H1 (cell line): ENCODE measurements around the gene MSI2. TPM values are rescaled to one million over a fixed set of nuclear protein-coding genes. Genes with fewer than 3 reads are reported as not detected.

Experiments
- CTCF ChIA-PET: fragments of 300-600 bp; sonication (Branson Sonifier 250); formaldehyde crosslinking; loops from one replicate; lab custom pipeline; 2021; ENCODE audit not compliant: partially characterized antibody; lab: Charles Lee
- POLR2A ChIA-PET: fragments of 300-600 bp; sonication (Branson Sonifier 250); formaldehyde crosslinking; loops from one replicate; lab custom pipeline; 2021; ENCODE audit warnings: inconsistent platforms; ENCODE audit not compliant: partially characterized antibody; lab: Charles Lee
- DNase-seq, 2 experiments: peaks; one replicate each; pipeline versions ENCODE4 v3.0.0 to v3.0.0-alpha.2; 2010 to 2022; ENCODE audit warnings: low spot score in 2 of 2, low read depth in 1 of 2, mixed read lengths in 1 of 2
- FAIRE-seq: peaks from 2 replicates; lab custom pipeline; 2011; peaks lifted over from hg19 to GRCh38; lab: Jason Lieb, UNC
- H2AFZ ChIP-seq: 2 replicates; pipeline ENCODE4 v1.8.1; 2012; ENCODE audit warnings: low read length, inconsistent platforms
- H2AK5ac ChIP-seq: 2 replicates; pipeline ENCODE4 v1.6.1; 2013; ENCODE audit warnings: low read depth, low read length
- H2BK120ac ChIP-seq: replicated peaks from 2 replicates; pipeline ENCODE3; 2013; ENCODE audit warnings: low read depth, low read length, inconsistent platforms
- H2BK12ac ChIP-seq: 2 replicates; pipeline ENCODE4 v1.6.1; 2013; ENCODE audit warnings: low read depth, low read length
- H2BK15ac ChIP-seq: 2 replicates; pipeline ENCODE4 v1.6.1; 2013; ENCODE audit warnings: low read length
- H2BK20ac ChIP-seq: 2 replicates; pipeline ENCODE4 v1.6.1; 2013; ENCODE audit warnings: low read length
- H2BK5ac ChIP-seq: 2 replicates; pipeline ENCODE4 v1.6.1; 2013; ENCODE audit warnings: low read depth, low read length
- H3K14ac ChIP-seq: 2 replicates; pipeline ENCODE4 v1.6.1; 2013; ENCODE audit warnings: inconsistent platforms; ENCODE audit not compliant: insufficient read length
- H3K18ac ChIP-seq: 2 replicates; pipeline ENCODE4 v1.6.1; 2013; ENCODE audit warnings: low read length; ENCODE audit errors: extremely low read depth
- H3K23ac ChIP-seq: 2 replicates; pipeline ENCODE4 v1.6.1; 2013; ENCODE audit warnings: inconsistent platforms; ENCODE audit not compliant: insufficient read length
- H3K23me2 ChIP-seq: 2 replicates; pipeline ENCODE4 v1.6.1; 2013; ENCODE audit warnings: low read depth, low read length
- H3K27ac ChIP-seq: 2 replicates; pipeline ENCODE4 v1.6.1; 2011; ENCODE audit warnings: low read depth, low read length, inconsistent platforms
- H3K27me3 ChIP-seq, 4 experiments: replicated peaks in 1 of 4; 1 replicate in 1 of 4; 2 replicates in 3 of 4; pipeline versions ENCODE4 v1.6.1 to v1.8.1; 2011 to 2013; ENCODE audit warnings: low read length in 3 of 4, mild to moderate bottlenecking in 3 of 4, inconsistent platforms in 2 of 4, mixed read lengths in 2 of 4, moderate library complexity in 1 of 4; ENCODE audit not compliant: control insufficient read depth in 3 of 4, insufficient read depth in 3 of 4; ENCODE audit errors: extremely low read depth in 1 of 4
- H3K36me3 ChIP-seq, 4 experiments: 2 replicates each; pipeline versions ENCODE4 v1.6.1 to v1.8.1; 2011 to 2013; ENCODE audit warnings: mild to moderate bottlenecking in 4 of 4, low read length in 3 of 4, moderate library complexity in 2 of 4, control low read depth in 1 of 4, inconsistent platforms in 1 of 4; ENCODE audit not compliant: insufficient read depth in 4 of 4, control insufficient read depth in 2 of 4
- H3K4ac ChIP-seq: replicated peaks from 2 replicates; pipeline ENCODE3; 2013; ENCODE audit warnings: low read length, low read depth, mixed read lengths, inconsistent platforms; ENCODE audit not compliant: insufficient read length
- H3K4me1 ChIP-seq, 4 experiments: replicated peaks in 1 of 4; 1 replicate in 1 of 4; 2 replicates in 3 of 4; pipeline versions ENCODE4 v1.6.1 to v1.8.1; 2011 to 2013; ENCODE audit warnings: low read length in 3 of 4, inconsistent platforms in 2 of 4, mixed read lengths in 1 of 4; ENCODE audit not compliant: insufficient read depth in 4 of 4, control insufficient read depth in 3 of 4
- H3K4me2 ChIP-seq, 2 experiments: 2 replicates each; pipeline versions ENCODE4 v1.6.1 to v1.8.1; 2011 to 2013; ENCODE audit warnings: low read depth in 2 of 2, low read length in 2 of 2, control low read depth in 1 of 2, inconsistent platforms in 1 of 2, mild to moderate bottlenecking in 1 of 2; ENCODE audit not compliant: insufficient read depth in 1 of 2
- H3K4me3 ChIP-seq, 4 experiments: fragments of 200-600, 300-600 bp in 1 of 4; sonication (generic), shearing (Covaris generic), sonication (Bioruptor Twin) in 1 of 4; 2 replicates each; pipeline versions ENCODE4 v1.5.1 to v1.8.1; 2011 to 2016; ENCODE audit warnings: low read length in 4 of 4, low read depth in 3 of 4, control low read depth in 2 of 4, inconsistent platforms in 2 of 4, mild to moderate bottlenecking in 2 of 4, mixed read lengths in 1 of 4, moderate library complexity in 1 of 4; ENCODE audit not compliant: insufficient read depth in 2 of 4; ENCODE audit errors: extremely low read depth in 1 of 4
- H3K56ac ChIP-seq: replicated peaks from 2 replicates; pipeline ENCODE3; 2013; ENCODE audit warnings: low read depth, mild to moderate bottlenecking, mixed read lengths, low read length, inconsistent platforms; ENCODE audit not compliant: insufficient read length
- H3K79me1 ChIP-seq: 2 replicates; pipeline ENCODE4 v1.6.1; 2013; ENCODE audit warnings: low read depth, low read length, control low read depth
- H3K79me2 ChIP-seq, 2 experiments: 2 replicates each; pipeline versions ENCODE4 v1.6.1 to v1.8.1; 2012 to 2013; ENCODE audit warnings: low read length in 2 of 2, mild to moderate bottlenecking in 2 of 2, inconsistent platforms in 1 of 2; ENCODE audit not compliant: insufficient read depth in 2 of 2, control insufficient read depth in 1 of 2
- H3K9ac ChIP-seq, 4 experiments: replicated peaks in 1 of 4; 1 replicate in 1 of 4; 2 replicates in 3 of 4; pipeline versions ENCODE4 v1.6.1 to v1.8.1; 2011 to 2013; ENCODE audit warnings: low read depth in 3 of 4, low read length in 3 of 4, control low read depth in 2 of 4, mild to moderate bottlenecking in 2 of 4, moderate library complexity in 2 of 4, inconsistent platforms in 1 of 4; ENCODE audit errors: extremely low read depth in 1 of 4
- H3K9me3 ChIP-seq, 2 experiments: 2 replicates each; pipeline versions ENCODE4 v1.6.1 to v1.8.1; 2012 to 2013; ENCODE audit warnings: mild to moderate bottlenecking in 2 of 2, moderate library complexity in 2 of 2, control low read depth in 1 of 2, inconsistent platforms in 1 of 2, low read depth in 1 of 2, low read length in 1 of 2, mixed read lengths in 1 of 2; ENCODE audit not compliant: insufficient read depth in 2 of 2
- H4K20me1 ChIP-seq, 2 experiments: replicated peaks in 1 of 2; 2 replicates each; pipeline versions ENCODE3 to v1.8.1; 2011 to 2013; ENCODE audit warnings: inconsistent platforms in 2 of 2, low read length in 2 of 2, mild to moderate bottlenecking in 1 of 2; ENCODE audit not compliant: insufficient read depth in 2 of 2, control insufficient read depth in 1 of 2
- H4K5ac ChIP-seq: 2 replicates; pipeline ENCODE4 v1.6.1; 2013; ENCODE audit warnings: low read length, low read depth, mixed read lengths, inconsistent platforms; ENCODE audit not compliant: insufficient read length
- H4K8ac ChIP-seq: 2 replicates; pipeline ENCODE4 v1.8.0; 2013; ENCODE audit warnings: mild to moderate bottlenecking, moderate library complexity, low read length, inconsistent platforms; ENCODE audit not compliant: insufficient read depth; ENCODE audit errors: extremely low read depth
- H4K91ac ChIP-seq: replicated peaks from 2 replicates; pipeline ENCODE3; 2013; ENCODE audit warnings: low read length, mixed read lengths, inconsistent platforms; ENCODE audit not compliant: insufficient read length
- BRCA1 ChIP-seq: IDR thresholded peaks from 2 replicates; pipeline ENCODE4 v1.6.1; 2012; ENCODE audit warnings: low read depth, low read length, improper control_type of control experiment
- CBX8 ChIP-seq: fragments of 300-800, 300-1000 bp; sonication (generic); IDR thresholded peaks from 2 replicates; pipeline ENCODE4 v1.7.1; 2016; ENCODE audit warnings: low read depth, low read length, borderline replicate concordance
- EGR1 ChIP-seq: IDR thresholded peaks from 2 replicates; pipeline ENCODE4 v1.6.1; 2011; ENCODE audit warnings: low read depth, low read length, borderline replicate concordance
- JUN ChIP-seq: IDR thresholded peaks from 2 replicates; pipeline ENCODE4 v1.6.1; 2011; ENCODE audit warnings: low read depth, mild to moderate bottlenecking, improper control_type of control experiment, low read length
- KDM1A ChIP-seq: fragments of 200-600, 300-600 bp; sonication (generic); IDR thresholded peaks from 2 replicates; pipeline ENCODE4 v1.7.1; 2016; ENCODE audit warnings: mild to moderate bottlenecking, low read length, borderline replicate concordance
- KDM5A ChIP-seq: fragments of 200-600 bp; IDR thresholded peaks from 2 replicates; pipeline ENCODE4 v1.7.1; 2012; ENCODE audit warnings: mild to moderate bottlenecking, low read length, inconsistent platforms, mixed read lengths
- MAFK ChIP-seq: IDR thresholded peaks from 2 replicates; pipeline ENCODE4 v1.6.1; 2012; ENCODE audit warnings: low read depth, mild to moderate bottlenecking, improper control_type of control experiment, low read length
- MAX ChIP-seq: IDR thresholded peaks from 2 replicates; pipeline ENCODE4 v1.6.1; 2012; ENCODE audit warnings: inconsistent platforms
- NRF1 ChIP-seq: IDR thresholded peaks from 2 replicates; pipeline ENCODE4 v1.6.1; 2011; ENCODE audit warnings: mild to moderate bottlenecking, low read depth, low read length, improper control_type of control experiment
- POLR2A ChIP-seq, 2 experiments: IDR thresholded peaks; 1 replicate in 1 of 2; 2 replicates in 1 of 2; pipeline ENCODE4 v1.6.1; 2011; ENCODE audit warnings: low read depth in 2 of 2, low read length in 2 of 2, mild to moderate bottlenecking in 2 of 2; ENCODE audit errors: control extremely low read depth in 1 of 2
- POLR2AphosphoS5 ChIP-seq: IDR thresholded peaks from 2 replicates; pipeline ENCODE4 v1.6.1; 2011; ENCODE audit warnings: low read depth, low read length
- SIX5 ChIP-seq: IDR thresholded peaks from 2 replicates; pipeline ENCODE4 v1.6.1; 2011; ENCODE audit warnings: mild to moderate bottlenecking, low read depth, low read length
- SP1 ChIP-seq: IDR thresholded peaks from 2 replicates; pipeline ENCODE4 v1.6.1; 2011; ENCODE audit warnings: low read depth, low read length
- SP4 ChIP-seq: IDR thresholded peaks from 2 replicates; pipeline ENCODE4 v1.6.1; 2012; ENCODE audit warnings: low read length, inconsistent platforms
- SRF ChIP-seq: IDR thresholded peaks from 2 replicates; pipeline ENCODE4 v1.6.1; 2011; ENCODE audit warnings: mild to moderate bottlenecking, low read depth, low read length, moderate library complexity
- SUZ12 ChIP-seq: fragments of 200-600 bp; sonication (generic); IDR thresholded peaks from 2 replicates; pipeline ENCODE4 v1.6.1; 2012; ENCODE audit warnings: mild to moderate bottlenecking, inconsistent platforms, low read length, moderate library complexity, mixed read lengths
- TAF1 ChIP-seq: IDR thresholded peaks from 2 replicates; pipeline ENCODE4 v1.6.1; 2011; ENCODE audit warnings: mild to moderate bottlenecking, low read depth, low read length
- WGBS, 2 experiments: shearing (Covaris generic) in 1 of 2; methylation state at CpG; one replicate each; pipeline versions ENCODE4 v1.1.6 to v1.1.7; 2013 to 2015; ENCODE audit warnings: low lambda C conversion rate in 2 of 2, mixed read lengths in 2 of 2, inconsistent platforms in 1 of 2, low coverage in 1 of 2, missing lambda C conversion rate in 1 of 2; ENCODE audit not compliant: insufficient replicate concordance in 2 of 2, insufficient coverage in 1 of 2, insufficient read length in 1 of 2; ENCODE audit errors: extremely low coverage in 1 of 2, missing lambda C conversion rate in 1 of 2; 5-methylcytosine and 5-hydroxymethylcytosine counted together
- polyA plus RNA-seq, 7 experiments: library from polyadenylated mRNA; depleted of rRNA in 3 of 7; stranded (reverse) in 5 of 7; unstranded in 2 of 7; fragments of >200 nt in 5 of 7; fragments of 200-250 nt in 2 of 7; gene quantifications; 1 replicate in 5 of 7; 2 replicates in 1 of 7; 4 replicates in 1 of 7; pipeline versions ENCODE4 v1.2.1 to v1.2.3, GENCODE V29; 2011 to 2013; ENCODE audit warnings: missing spikeins in 2 of 7, mixed read lengths in 2 of 7
- total RNA-seq: library from RNA; stranded (reverse); fragmentation: NEBNext Ultra II Directional; extraction: Animal tissue kit (Norgen Biotek cat#: 25700); gene quantifications from 2 replicates; pipeline ENCODE4 v1.2.1, GENCODE V29; 2021

Gene MSI2
- total and polyA plus RNA-seq, 2 of the 8 experiments (the other 6 are each of a cell fraction or from before 2014, with no cell fraction given) = 36.7 to 80.6 TPM

- Histone ChIP-seq H2BK20ac (no peak overlapping the region), H4K20me1 (peaks cover 4 to 14% of the 10 kb centered on the region in 2 experiments), H3K4ac (no peak overlapping the region), H3K9me3 (no peaks in the 10 kb centered on the region), H3K27ac (no peak overlapping the region), H3K79me2 (peaks cover 0 to 21% of the 10 kb centered on the region in 2 experiments; a peak in 1 of 4 replicates), H3K14ac (no peak overlapping the region), H2BK12ac (no peak overlapping the region), H4K8ac (no peak overlapping the region; the same call in 1 of the 2 replicates), H2BK15ac (no peak overlapping the region), H2BK5ac (no peak overlapping the region), H4K91ac (no peak overlapping the region), H3K4me1 (peaks cover 4 to 24% (median 9%) of the 10 kb centered on the region in 4 experiments), H3K4me2 (no peak overlapping the region), H3K9ac (no peak overlapping the region), H2AK5ac (no peak overlapping the region), H2BK120ac (no peak overlapping the region), H3K23ac (no peak overlapping the region), H3K18ac (no peak overlapping the region), H3K27me3 (no peaks in the 10 kb centered on the region), H3K36me3 (no peaks in the 10 kb centered on the region), H3K23me2 (no peaks in the 10 kb centered on the region), H3K4me3 (no peak overlapping the region), H4K5ac (no peak overlapping the region), H3K79me1 (no peaks in the 10 kb centered on the region; the same call in 1 of the 2 replicates), H2AFZ (no peak overlapping the region), H3K56ac (no peak overlapping the region)
- no peak for FAIRE-seq
- ChIA-PET POLR2A (no interaction called here), CTCF (interaction anchor here (0.8 to 4.9 kb wide), 5 partner anchors 10 to 201 kb away, joined by 3 to 34 read pairs (median 4); no protein-coding TSS in a partner anchor)
- WGBS, 2 experiments = 88% methylated on average over 5 of the region's 5 CpGs; no CpG with 5 or more reads in 1 of the 2 experiments
- no peak for DNase-seq
- TF ChIP-seq KDM1A (no peak), NRF1 (no peak), POLR2AphosphoS5 (no peak), SUZ12 (no peak), SP4 (no peak), POLR2A (IDR thresholded peaks at IDR 0.05; ENCODE audit: control extremely low read depth in 1 of 2, low read depth in 2 of 2, low read length in 2 of 2) (no peak), SIX5 (no peak), SRF (no peak), EGR1 (no peak), JUN (no peak), SP1 (no peak), MAX (no peak), BRCA1 (no peak), MAFK (no peak), KDM5A (no peak), TAF1 (no peak), CBX8 (no peak)
Observed at GRCh38 chr17:57443781-57444180, 187.5 kb downstream of the MSI2 start.
